Lung (tissue), 12 donors: ENCODE data around the gene CMIP. TPM values are rescaled to one million over a fixed set of nuclear protein-coding genes. Genes with fewer than 3 reads are reported as not detected.

ENCODE experiments used
- ATAC-seq: fragments of 200-7000 bp; cut with Tn5 transposase; one replicate; pipeline ENCODE4 v1.9.1; 2020; ENCODE audit warnings: moderate number of reproducible peaks; ENCODE audit not compliant: insufficient read depth, low FRiP score
- DNase-seq, 3 donors: peaks; one replicate each; pipeline ENCODE4 v3.0.0-alpha.2; 2013 to 2017
- H3K27ac ChIP-seq, 2 donors: one replicate each; pipeline ENCODE4 v1.5.1; 2013; ENCODE audit warnings: mild to moderate bottlenecking in 2 of 2, moderate library complexity in 2 of 2, control low read depth in 1 of 2, inconsistent platforms in 1 of 2, low read depth in 1 of 2, low read length in 1 of 2
- H3K27me3 ChIP-seq, 3 donors: one replicate each; pipeline ENCODE4 v1.5.1; 2013; ENCODE audit warnings: low read length in 2 of 3; ENCODE audit not compliant: control insufficient read depth in 3 of 3, insufficient read depth in 3 of 3
- H3K36me3 ChIP-seq, 4 donors: one replicate each; pipeline ENCODE4 v1.5.1; 2013; ENCODE audit warnings: low read length in 4 of 4, mild to moderate bottlenecking in 1 of 4, moderate library complexity in 1 of 4; ENCODE audit not compliant: control insufficient read depth in 4 of 4, insufficient read depth in 4 of 4
- H3K4me1 ChIP-seq, 5 donors: one replicate each; pipeline ENCODE4 v1.5.1; 2013; ENCODE audit warnings: low read length in 5 of 5, mild to moderate bottlenecking in 2 of 5, moderate library complexity in 1 of 5; ENCODE audit not compliant: control insufficient read depth in 5 of 5, insufficient read depth in 5 of 5
- H3K4me3 ChIP-seq: one replicate; pipeline ENCODE4 v1.5.1; 2013; ENCODE audit warnings: mild to moderate bottlenecking, control low read depth, moderate library complexity
- H3K9ac ChIP-seq, 2 donors: one replicate each; pipeline ENCODE4 v1.5.1; 2013; ENCODE audit warnings: low read length in 2 of 2, control low read depth in 1 of 2; ENCODE audit not compliant: insufficient read depth in 1 of 2
- H3K9me3 ChIP-seq, 4 donors: one replicate each; pipeline ENCODE4 v1.5.1; 2013; ENCODE audit warnings: low read length in 3 of 4, mild to moderate bottlenecking in 1 of 4, moderate library complexity in 1 of 4; ENCODE audit not compliant: control insufficient read depth in 4 of 4, insufficient read depth in 3 of 4
- WGBS, 2 donors: extraction: QIAGEN DNeasy Blood & Tissue Kit; methylation state at CpG; one replicate each; pipeline ENCODE4 v1.1.7; 2013; 5-methylcytosine and 5-hydroxymethylcytosine counted together
- polyA plus RNA-seq, 2 donors: library from polyadenylated mRNA; stranded (reverse); fragments of 200-250 nt; gene quantifications; one replicate each; pipeline ENCODE4 v1.2.1, GENCODE V29; 2013
- total RNA-seq, 2 donors: library from RNA; depleted of rRNA in 1 of 2; stranded (reverse); fragments of >200 nt in 1 of 2; gene quantifications; one replicate each; pipeline ENCODE4 v1.2.1, GENCODE V29; 2014 to 2021
- TF ChIP-seq, protein P1 (sequence below): IDR thresholded peaks from 2 replicates; pipeline ENCODE4 v1.5.1; 2012; ENCODE audit warnings: mild to moderate bottlenecking; ENCODE audit errors: control extremely low read depth, extremely low read depth
- donor health status: control.
- donor health status: control.
- donor health status: Bipolar disorder and iron deficiency.
- donor health status: healthy.
- donor health status: DM: yes; HTN: yes; CAD: no.

CMIP gene
- total and polyA plus RNA-seq, 4 donors = 11.8 to 80.5 (median 48.6) TPM

DNA sequence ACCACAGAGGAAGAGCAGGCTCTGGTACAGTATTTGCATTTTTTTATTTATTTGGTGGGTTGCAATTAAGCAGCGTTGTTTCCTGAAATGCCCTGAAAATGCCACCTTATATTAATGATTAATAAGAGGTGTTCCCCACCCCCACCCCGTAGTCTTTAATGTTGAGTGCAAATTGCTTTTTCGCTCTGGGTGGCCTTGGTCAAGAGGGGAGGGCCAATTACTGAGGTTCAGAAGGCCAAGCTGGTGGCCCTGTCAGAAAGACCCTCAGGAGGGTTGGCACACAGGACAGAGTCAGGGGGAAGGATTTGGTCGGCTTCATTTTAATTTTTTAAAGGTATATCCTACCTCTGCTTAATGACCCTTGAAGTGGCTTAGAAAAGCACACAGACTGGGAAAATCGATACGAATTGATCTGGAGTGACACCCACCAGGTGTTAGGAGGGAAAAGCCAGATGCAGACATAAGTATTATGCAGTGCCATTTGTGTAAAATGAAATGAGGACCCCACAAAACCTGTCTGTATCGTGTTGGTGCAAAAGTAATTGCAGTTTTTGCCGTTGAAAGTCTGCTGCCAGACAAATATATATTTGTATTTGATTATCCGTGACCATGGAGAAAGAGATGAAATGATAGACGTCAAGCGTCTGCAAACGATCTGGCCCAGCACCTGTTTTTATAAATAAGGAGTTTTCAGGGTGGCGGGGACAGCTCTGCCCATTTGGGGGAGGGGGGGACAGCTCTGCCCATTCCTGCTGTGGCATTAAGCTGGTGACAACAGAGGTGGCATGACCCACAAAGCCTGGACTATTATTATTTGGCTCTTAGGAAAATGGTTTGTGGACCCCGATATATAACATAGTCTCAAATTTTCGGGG is 190.7 kb downstream of the CMIP start:
- DNase-seq = no peak
- WGBS, 2 donors = 67 to 68% methylated on average over 15 of the region's 15 CpGs
- no peaks in the 10 kb centered on the region for H3K27me3 ChIP-seq

DNA sequence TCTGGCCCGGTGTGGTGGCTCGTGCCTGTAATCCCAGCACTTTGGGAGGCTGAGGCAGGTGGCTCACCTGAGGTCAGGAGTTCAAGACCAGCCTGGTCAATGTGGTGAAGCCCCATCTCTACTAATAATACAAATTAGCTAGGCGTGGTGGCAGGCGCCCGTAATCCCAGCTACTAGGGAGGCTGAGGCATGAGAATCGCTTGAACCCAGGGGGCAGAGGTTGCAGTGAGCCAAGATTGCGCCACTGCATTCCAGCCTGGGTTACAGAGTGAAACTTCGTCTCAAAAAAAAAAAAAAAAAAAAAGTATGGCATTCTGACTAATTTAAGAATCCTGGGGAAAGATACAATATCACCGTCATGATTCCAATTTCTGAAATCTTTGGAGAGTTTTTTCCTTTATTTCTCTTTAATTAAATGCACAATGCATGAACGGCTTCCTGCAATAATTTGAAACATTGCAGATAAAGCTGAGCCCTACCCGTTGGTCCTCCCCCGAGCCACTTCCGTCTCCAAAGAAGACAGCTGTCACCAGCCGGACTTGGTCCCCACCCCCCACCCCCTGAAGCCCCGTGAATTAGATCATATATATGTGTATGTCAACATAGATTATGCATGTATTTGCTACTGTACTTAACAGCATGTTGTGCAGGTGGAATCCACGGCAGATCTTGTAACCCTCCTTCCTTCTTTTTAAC is 191.8 kb downstream of the CMIP start:
- Histone ChIP-seq H3K9me3 (no peaks in the 10 kb centered on the region), H3K4me3 (no peak overlapping the region), H3K4me1 (peaks cover 0 to 29% (median 17%) of the 10 kb centered on the region in 5 donors), H3K27ac (no peak overlapping the region), H3K27me3 (no peaks in the 10 kb centered on the region), H3K9ac (no peak overlapping the region), H3K36me3 (peaks cover 0 to 4% (median 0%) of the 10 kb centered on the region in 4 donors)
- DNase-seq (peak; percentile 53 to 60 (median 56)), ATAC-seq (no peak)
- TF ChIP-seq, protein P1, sequence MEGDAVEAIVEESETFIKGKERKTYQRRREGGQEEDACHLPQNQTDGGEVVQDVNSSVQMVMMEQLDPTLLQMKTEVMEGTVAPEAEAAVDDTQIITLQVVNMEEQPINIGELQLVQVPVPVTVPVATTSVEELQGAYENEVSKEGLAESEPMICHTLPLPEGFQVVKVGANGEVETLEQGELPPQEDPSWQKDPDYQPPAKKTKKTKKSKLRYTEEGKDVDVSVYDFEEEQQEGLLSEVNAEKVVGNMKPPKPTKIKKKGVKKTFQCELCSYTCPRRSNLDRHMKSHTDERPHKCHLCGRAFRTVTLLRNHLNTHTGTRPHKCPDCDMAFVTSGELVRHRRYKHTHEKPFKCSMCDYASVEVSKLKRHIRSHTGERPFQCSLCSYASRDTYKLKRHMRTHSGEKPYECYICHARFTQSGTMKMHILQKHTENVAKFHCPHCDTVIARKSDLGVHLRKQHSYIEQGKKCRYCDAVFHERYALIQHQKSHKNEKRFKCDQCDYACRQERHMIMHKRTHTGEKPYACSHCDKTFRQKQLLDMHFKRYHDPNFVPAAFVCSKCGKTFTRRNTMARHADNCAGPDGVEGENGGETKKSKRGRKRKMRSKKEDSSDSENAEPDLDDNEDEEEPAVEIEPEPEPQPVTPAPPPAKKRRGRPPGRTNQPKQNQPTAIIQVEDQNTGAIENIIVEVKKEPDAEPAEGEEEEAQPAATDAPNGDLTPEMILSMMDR = no peak
- 33 to 51% methylated on average over 16 of the region's 16 CpGs for WGBS, 2 donors

More for the DNA sequence above, 190.7 kb downstream of the CMIP start:
- H3K4me1 ChIP-seq = peaks cover 0 to 34% (median 15%) of the 10 kb centered on the region in 5 donors
- no peak overlapping the region for H3K4me3 ChIP-seq
- H3K36me3 ChIP-seq = no peaks in the 10 kb centered on the region
- ATAC-seq = no peak
- TF ChIP-seq, protein P1 = no peak
- no peak overlapping the region for H3K9ac ChIP-seq
- H3K27ac ChIP-seq = no peak overlapping the region
- no peaks in the 10 kb centered on the region for H3K9me3 ChIP-seq

DNA sequence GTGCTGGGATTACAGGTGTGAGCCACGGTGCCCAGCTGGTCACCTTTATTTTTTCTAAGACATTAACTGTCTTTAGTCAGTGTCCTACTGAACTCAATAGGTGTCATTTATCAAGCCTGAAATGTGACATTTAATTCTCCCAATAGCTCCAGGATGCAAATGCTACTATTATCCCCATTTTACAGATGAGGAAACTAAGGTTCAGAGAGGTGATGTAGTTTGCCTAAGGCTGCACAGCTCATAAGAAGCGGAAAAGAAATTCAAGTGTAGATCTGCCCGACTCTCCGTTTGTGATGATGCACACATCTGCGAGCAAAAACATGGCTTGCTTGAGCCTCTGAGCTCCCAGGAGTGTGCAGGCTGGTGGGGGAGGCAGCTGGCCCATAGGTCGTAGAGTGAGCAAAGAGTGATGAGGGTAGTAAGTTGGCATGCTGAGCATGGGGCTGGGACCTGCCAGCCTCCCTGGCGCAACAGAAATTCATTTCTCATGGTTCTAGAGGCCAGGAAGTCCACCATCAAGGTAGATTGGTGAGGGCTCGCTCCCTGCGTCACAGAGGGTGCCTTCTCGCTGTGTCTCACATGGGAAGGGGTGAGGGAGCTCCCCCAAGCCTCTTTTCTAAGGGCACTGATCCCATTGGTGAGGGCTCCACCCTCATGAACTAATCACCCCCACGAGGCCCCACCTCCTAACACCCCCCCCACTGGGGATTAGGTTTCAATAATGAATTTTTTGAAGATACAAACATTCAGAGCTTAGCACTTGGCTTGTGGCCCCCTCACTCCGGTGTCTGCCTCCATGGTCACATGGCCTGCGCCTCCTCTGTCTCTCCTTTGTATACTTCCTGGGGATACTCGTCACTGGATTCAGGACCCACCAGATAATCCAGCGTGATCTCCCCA is 193.0 kb downstream of the CMIP start:
- Histone ChIP-seq H3K4me3 (no peak overlapping the region), H3K27me3 (no peaks in the 10 kb centered on the region), H3K9ac (no peak overlapping the region), H3K4me1 (peaks cover 0 to 29% (median 15%) of the 10 kb centered on the region in 5 donors), H3K27ac (no peak overlapping the region), H3K36me3 (peaks cover 0 to 5% (median 1%) of the 10 kb centered on the region in 4 donors), H3K9me3 (no peaks in the 10 kb centered on the region)
- TF ChIP-seq, protein P1 = no peak
- 90 to 92% methylated on average over 15 of the region's 15 CpGs for WGBS, 2 donors
- ATAC-seq = no peak
- no peak for DNase-seq
